H1 (cell line): ENCODE results near the gene E2F2. TPM values are rescaled to one million over a fixed set of nuclear protein-coding genes. Genes with fewer than 3 reads are reported as not detected.

Source experiments
- CTCF ChIA-PET: fragments of 300-600 bp; sonication (Branson Sonifier 250); formaldehyde crosslinking; loops from one replicate; lab custom pipeline; 2021; ENCODE audit not compliant: partially characterized antibody; lab: Charles Lee
- POLR2A ChIA-PET: fragments of 300-600 bp; sonication (Branson Sonifier 250); formaldehyde crosslinking; loops from one replicate; lab custom pipeline; 2021; ENCODE audit warnings: inconsistent platforms; ENCODE audit not compliant: partially characterized antibody; lab: Charles Lee
- DNase-seq, 2 experiments: peaks; one replicate each; pipeline versions ENCODE4 v3.0.0 to v3.0.0-alpha.2; 2010 to 2022; ENCODE audit warnings: low spot score in 2 of 2, low read depth in 1 of 2, mixed read lengths in 1 of 2
- FAIRE-seq: peaks from 2 replicates; lab custom pipeline; 2011; peaks lifted over from hg19 to GRCh38; lab: Jason Lieb, UNC
- H2AFZ ChIP-seq: 2 replicates; pipeline ENCODE4 v1.8.1; 2012; ENCODE audit warnings: low read length, inconsistent platforms
- H2AK5ac ChIP-seq: 2 replicates; pipeline ENCODE4 v1.6.1; 2013; ENCODE audit warnings: low read depth, low read length
- H2BK120ac ChIP-seq: replicated peaks from 2 replicates; pipeline ENCODE3; 2013; ENCODE audit warnings: low read depth, low read length, inconsistent platforms
- H2BK12ac ChIP-seq: 2 replicates; pipeline ENCODE4 v1.6.1; 2013; ENCODE audit warnings: low read depth, low read length
- H2BK15ac ChIP-seq: 2 replicates; pipeline ENCODE4 v1.6.1; 2013; ENCODE audit warnings: low read length
- H2BK20ac ChIP-seq: 2 replicates; pipeline ENCODE4 v1.6.1; 2013; ENCODE audit warnings: low read length
- H2BK5ac ChIP-seq: 2 replicates; pipeline ENCODE4 v1.6.1; 2013; ENCODE audit warnings: low read depth, low read length
- H3K14ac ChIP-seq: 2 replicates; pipeline ENCODE4 v1.6.1; 2013; ENCODE audit warnings: inconsistent platforms; ENCODE audit not compliant: insufficient read length
- H3K18ac ChIP-seq: 2 replicates; pipeline ENCODE4 v1.6.1; 2013; ENCODE audit warnings: low read length; ENCODE audit errors: extremely low read depth
- H3K23ac ChIP-seq: 2 replicates; pipeline ENCODE4 v1.6.1; 2013; ENCODE audit warnings: inconsistent platforms; ENCODE audit not compliant: insufficient read length
- H3K23me2 ChIP-seq: 2 replicates; pipeline ENCODE4 v1.6.1; 2013; ENCODE audit warnings: low read depth, low read length
- H3K27ac ChIP-seq: 2 replicates; pipeline ENCODE4 v1.6.1; 2011; ENCODE audit warnings: low read depth, low read length, inconsistent platforms
- H3K27me3 ChIP-seq, 4 experiments: replicated peaks in 1 of 4; 1 replicate in 1 of 4; 2 replicates in 3 of 4; pipeline versions ENCODE4 v1.6.1 to v1.8.1; 2011 to 2013; ENCODE audit warnings: low read length in 3 of 4, mild to moderate bottlenecking in 3 of 4, inconsistent platforms in 2 of 4, mixed read lengths in 2 of 4, moderate library complexity in 1 of 4; ENCODE audit not compliant: control insufficient read depth in 3 of 4, insufficient read depth in 3 of 4; ENCODE audit errors: extremely low read depth in 1 of 4
- H3K36me3 ChIP-seq, 4 experiments: 2 replicates each; pipeline versions ENCODE4 v1.6.1 to v1.8.1; 2011 to 2013; ENCODE audit warnings: mild to moderate bottlenecking in 4 of 4, low read length in 3 of 4, moderate library complexity in 2 of 4, control low read depth in 1 of 4, inconsistent platforms in 1 of 4; ENCODE audit not compliant: insufficient read depth in 4 of 4, control insufficient read depth in 2 of 4
- H3K4ac ChIP-seq: replicated peaks from 2 replicates; pipeline ENCODE3; 2013; ENCODE audit warnings: low read length, low read depth, mixed read lengths, inconsistent platforms; ENCODE audit not compliant: insufficient read length
- H3K4me1 ChIP-seq, 4 experiments: replicated peaks in 1 of 4; 1 replicate in 1 of 4; 2 replicates in 3 of 4; pipeline versions ENCODE4 v1.6.1 to v1.8.1; 2011 to 2013; ENCODE audit warnings: low read length in 3 of 4, inconsistent platforms in 2 of 4, mixed read lengths in 1 of 4; ENCODE audit not compliant: insufficient read depth in 4 of 4, control insufficient read depth in 3 of 4
- H3K4me2 ChIP-seq, 2 experiments: 2 replicates each; pipeline versions ENCODE4 v1.6.1 to v1.8.1; 2011 to 2013; ENCODE audit warnings: low read depth in 2 of 2, low read length in 2 of 2, control low read depth in 1 of 2, inconsistent platforms in 1 of 2, mild to moderate bottlenecking in 1 of 2; ENCODE audit not compliant: insufficient read depth in 1 of 2
- H3K4me3 ChIP-seq, 4 experiments: fragments of 200-600, 300-600 bp in 1 of 4; sonication (generic), shearing (Covaris generic), sonication (Bioruptor Twin) in 1 of 4; 2 replicates each; pipeline versions ENCODE4 v1.5.1 to v1.8.1; 2011 to 2016; ENCODE audit warnings: low read length in 4 of 4, low read depth in 3 of 4, control low read depth in 2 of 4, inconsistent platforms in 2 of 4, mild to moderate bottlenecking in 2 of 4, mixed read lengths in 1 of 4, moderate library complexity in 1 of 4; ENCODE audit not compliant: insufficient read depth in 2 of 4; ENCODE audit errors: extremely low read depth in 1 of 4
- H3K56ac ChIP-seq: replicated peaks from 2 replicates; pipeline ENCODE3; 2013; ENCODE audit warnings: low read depth, mild to moderate bottlenecking, mixed read lengths, low read length, inconsistent platforms; ENCODE audit not compliant: insufficient read length
- H3K79me1 ChIP-seq: 2 replicates; pipeline ENCODE4 v1.6.1; 2013; ENCODE audit warnings: low read depth, low read length, control low read depth
- H3K79me2 ChIP-seq, 2 experiments: 2 replicates each; pipeline versions ENCODE4 v1.6.1 to v1.8.1; 2012 to 2013; ENCODE audit warnings: low read length in 2 of 2, mild to moderate bottlenecking in 2 of 2, inconsistent platforms in 1 of 2; ENCODE audit not compliant: insufficient read depth in 2 of 2, control insufficient read depth in 1 of 2
- H3K9ac ChIP-seq, 4 experiments: replicated peaks in 1 of 4; 1 replicate in 1 of 4; 2 replicates in 3 of 4; pipeline versions ENCODE4 v1.6.1 to v1.8.1; 2011 to 2013; ENCODE audit warnings: low read depth in 3 of 4, low read length in 3 of 4, control low read depth in 2 of 4, mild to moderate bottlenecking in 2 of 4, moderate library complexity in 2 of 4, inconsistent platforms in 1 of 4; ENCODE audit errors: extremely low read depth in 1 of 4
- H3K9me3 ChIP-seq, 2 experiments: 2 replicates each; pipeline versions ENCODE4 v1.6.1 to v1.8.1; 2012 to 2013; ENCODE audit warnings: mild to moderate bottlenecking in 2 of 2, moderate library complexity in 2 of 2, control low read depth in 1 of 2, inconsistent platforms in 1 of 2, low read depth in 1 of 2, low read length in 1 of 2, mixed read lengths in 1 of 2; ENCODE audit not compliant: insufficient read depth in 2 of 2
- H4K20me1 ChIP-seq, 2 experiments: replicated peaks in 1 of 2; 2 replicates each; pipeline versions ENCODE3 to v1.8.1; 2011 to 2013; ENCODE audit warnings: inconsistent platforms in 2 of 2, low read length in 2 of 2, mild to moderate bottlenecking in 1 of 2; ENCODE audit not compliant: insufficient read depth in 2 of 2, control insufficient read depth in 1 of 2
- H4K5ac ChIP-seq: 2 replicates; pipeline ENCODE4 v1.6.1; 2013; ENCODE audit warnings: low read length, low read depth, mixed read lengths, inconsistent platforms; ENCODE audit not compliant: insufficient read length
- H4K8ac ChIP-seq: 2 replicates; pipeline ENCODE4 v1.8.0; 2013; ENCODE audit warnings: mild to moderate bottlenecking, moderate library complexity, low read length, inconsistent platforms; ENCODE audit not compliant: insufficient read depth; ENCODE audit errors: extremely low read depth
- H4K91ac ChIP-seq: replicated peaks from 2 replicates; pipeline ENCODE3; 2013; ENCODE audit warnings: low read length, mixed read lengths, inconsistent platforms; ENCODE audit not compliant: insufficient read length
- WGBS, 2 experiments: shearing (Covaris generic) in 1 of 2; methylation state at CpG; one replicate each; pipeline versions ENCODE4 v1.1.6 to v1.1.7; 2013 to 2015; ENCODE audit warnings: low lambda C conversion rate in 2 of 2, mixed read lengths in 2 of 2, inconsistent platforms in 1 of 2, low coverage in 1 of 2, missing lambda C conversion rate in 1 of 2; ENCODE audit not compliant: insufficient replicate concordance in 2 of 2, insufficient coverage in 1 of 2, insufficient read length in 1 of 2; ENCODE audit errors: extremely low coverage in 1 of 2, missing lambda C conversion rate in 1 of 2; 5-methylcytosine and 5-hydroxymethylcytosine counted together
- polyA plus RNA-seq, 7 experiments: library from polyadenylated mRNA; depleted of rRNA in 3 of 7; stranded (reverse) in 5 of 7; unstranded in 2 of 7; fragments of >200 nt in 5 of 7; fragments of 200-250 nt in 2 of 7; gene quantifications; 1 replicate in 5 of 7; 2 replicates in 1 of 7; 4 replicates in 1 of 7; pipeline versions ENCODE4 v1.2.1 to v1.2.3, GENCODE V29; 2011 to 2013; ENCODE audit warnings: missing spikeins in 2 of 7, mixed read lengths in 2 of 7
- total RNA-seq: library from RNA; stranded (reverse); fragmentation: NEBNext Ultra II Directional; extraction: Animal tissue kit (Norgen Biotek cat#: 25700); gene quantifications from 2 replicates; pipeline ENCODE4 v1.2.1, GENCODE V29; 2021
- TF ChIP-seq, protein P1 (sequence below): IDR thresholded peaks from 2 replicates; pipeline ENCODE4 v1.6.1; 2012; ENCODE audit warnings: inconsistent platforms

E2F2 gene
- total and polyA plus RNA-seq, 2 of the 8 experiments (the other 6 are each of a cell fraction or from before 2014, with no cell fraction given): 1.8 to 7.0 TPM

DNA sequence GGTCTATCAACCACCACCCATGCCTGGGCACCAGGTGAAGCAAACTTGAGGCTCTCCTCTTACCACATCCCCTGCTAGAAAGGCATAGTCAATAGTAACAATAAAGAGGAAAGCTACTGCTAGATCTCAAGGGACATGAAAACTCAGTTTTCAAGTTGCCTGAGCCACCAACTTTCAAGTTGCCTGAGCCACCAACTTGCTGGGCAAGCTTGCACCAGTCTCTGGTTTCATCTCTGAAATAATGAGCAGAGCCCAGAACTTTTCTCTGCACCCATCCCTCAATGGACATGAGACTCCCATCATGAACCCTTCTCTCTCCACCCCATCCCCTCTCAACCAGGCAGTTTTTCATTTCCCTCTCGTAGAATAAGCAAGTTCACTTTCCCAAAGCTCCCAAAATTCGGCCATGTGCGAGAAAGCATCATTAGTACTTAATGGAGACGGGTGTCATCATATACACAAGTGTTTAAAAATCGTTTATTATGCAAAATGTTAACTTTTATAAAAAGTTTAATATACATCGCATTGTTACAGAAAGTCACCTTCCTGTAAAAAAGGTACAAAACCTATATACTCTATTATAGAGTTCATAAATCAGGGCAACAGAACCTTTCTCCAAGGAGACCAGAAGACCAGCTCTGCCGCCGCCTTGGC lies 26.6 kb upstream of the E2F2 start:
- no peak overlapping the region for H3K23ac ChIP-seq
- H2AFZ ChIP-seq: no peak overlapping the region
- no peak overlapping the region for H2AK5ac ChIP-seq
- peak overlapping the region; percentile 48 for H3K18ac ChIP-seq
- WGBS, 2 experiments: 40% methylated on average over 8 of the region's 8 CpGs; no CpG with 5 or more reads in 1 of the 2 experiments
- POLR2A ChIA-PET: interaction anchor here (0.5 to 20.4 kb wide), 16 partner anchors 11 to 608 kb away, joined by 3 to 547 read pairs (median 12); partner anchors contain the start of genes ELOA and RPL11
- H2BK20ac ChIP-seq: no peak overlapping the region
- no peak for DNase-seq
- peaks cover 28% of the 10 kb centered on the region for H3K23me2 ChIP-seq
- H4K8ac ChIP-seq: peak overlapping the region; percentile 66; the same call in 1 of the 2 replicates
- H4K5ac ChIP-seq: no peak overlapping the region
- peaks cover 0 to 19% (median 0%) of the 10 kb centered on the region in 4 experiments; a peak in 5 of 8 replicates for H3K36me3 ChIP-seq
- H3K4me3 ChIP-seq: peak overlapping the region; percentile 66 to 98 (median 94)
- H3K4me1 ChIP-seq: peaks cover 25 to 42% (median 33%) of the 10 kb centered on the region in 4 experiments
- H3K14ac ChIP-seq: no peak overlapping the region
- H3K27me3 ChIP-seq: peaks cover 0 to 6% (median 1%) of the 10 kb centered on the region in 4 experiments; a peak in 2 of 7 replicates
- H3K79me2 ChIP-seq: peaks cover 4 to 20% of the 10 kb centered on the region in 2 experiments
- H3K4me2 ChIP-seq: peak overlapping the region; percentile 87 to 98
- H3K9me3 ChIP-seq: no peaks in the 10 kb centered on the region
- peak overlapping the region in 3 of 4 experiments; percentile 76 to 80 (median 76); a peak in 4 of 7 replicates for H3K9ac ChIP-seq
- no peaks in the 10 kb centered on the region; the same call in 1 of the 2 replicates for H3K79me1 ChIP-seq
- CTCF ChIA-PET: interaction anchor here (1.4 to 21.9 kb wide), 7 partner anchors 9 to 134 kb away, joined by 3 to 706 read pairs (median 8); partner anchors contain the start of gene RPL11
- H3K4ac ChIP-seq: peak overlapping the region; percentile 40
- peak overlapping the region; percentile 29; the same call in 1 of the 2 replicates for H2BK12ac ChIP-seq
- no peak overlapping the region for H2BK15ac ChIP-seq
- no peak for FAIRE-seq
- H4K91ac ChIP-seq: no peak overlapping the region
- TF ChIP-seq, protein P1, sequence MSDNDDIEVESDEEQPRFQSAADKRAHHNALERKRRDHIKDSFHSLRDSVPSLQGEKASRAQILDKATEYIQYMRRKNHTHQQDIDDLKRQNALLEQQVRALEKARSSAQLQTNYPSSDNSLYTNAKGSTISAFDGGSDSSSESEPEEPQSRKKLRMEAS: no peak
- H3K27ac ChIP-seq: no peak overlapping the region
- peaks cover 5 to 13% of the 10 kb centered on the region in 2 experiments for H4K20me1 ChIP-seq
- H2BK120ac ChIP-seq: no peak overlapping the region
- 0 out of 2 replicates have a peak overlapping the region, but pooled peaks have one; percentile 74 for H2BK5ac ChIP-seq
- H3K56ac ChIP-seq: no peak overlapping the region
